Measurements from ENCODE around the gene STARD10.
"Not testable (repeated sequence)": the region's sequence is repeated elsewhere in the genome, so short reads cannot be mapped to it uniquely, and the experiment has no call there.

The STARD10 gene

DNA sequence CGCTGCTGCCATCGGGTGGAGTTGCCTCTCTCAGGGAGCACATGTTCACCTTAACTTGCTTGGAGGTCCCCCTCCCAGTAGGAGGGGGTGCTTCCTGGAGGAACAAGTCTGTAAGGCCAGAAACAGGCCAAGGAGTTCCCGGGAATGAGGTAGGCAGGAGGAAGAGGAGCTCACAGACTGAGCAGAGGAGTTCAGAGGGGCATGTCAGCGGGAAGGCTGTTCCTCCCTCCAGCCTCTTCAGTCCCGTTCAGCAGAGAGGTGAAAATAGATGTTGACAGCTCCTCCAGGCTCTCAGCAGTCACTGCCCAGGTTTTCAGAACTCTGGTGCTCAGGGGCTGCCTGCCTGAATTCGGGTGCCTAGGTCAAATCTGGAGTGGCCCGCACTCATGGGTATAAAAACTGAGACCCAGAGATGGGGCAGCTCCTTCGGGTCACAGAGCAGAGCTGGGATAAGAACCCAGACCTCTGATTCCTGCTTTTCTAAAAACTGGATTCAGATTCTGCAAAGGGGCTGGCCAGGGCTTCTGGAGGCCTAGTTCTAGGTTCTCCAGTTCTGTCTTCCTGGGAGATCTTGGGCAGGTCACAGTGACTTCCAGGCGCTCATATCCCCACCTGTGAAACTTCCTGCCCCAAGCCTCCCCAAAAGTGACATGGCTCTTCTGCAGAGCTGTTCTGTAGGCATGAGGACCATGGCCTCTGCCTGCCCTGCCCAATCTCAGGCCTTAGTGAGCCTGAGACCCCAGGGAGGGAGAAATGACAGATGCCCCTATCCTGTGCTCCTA is 38.6 kb upstream of the STARD10 start:
- no peaks in the 10 kb centered on the region for H3K27me3 ChIP-seq (ENCODE audit: control insufficient read depth, insufficient read depth, low read length)
- peaks cover 7% of the 10 kb centered on the region for H3K36me3 ChIP-seq (ENCODE audit: control insufficient read depth, insufficient read depth, low read length)
- no peaks in the 10 kb centered on the region for H3K9me3 ChIP-seq (ENCODE audit: control insufficient read depth, insufficient read depth, low read length)
- H3K4me3 ChIP-seq (ENCODE audit: low read depth, low read length) = no peak overlapping the region
- H3K9ac ChIP-seq (ENCODE audit: low read depth, low read length) = no peak overlapping the region
- H3K4me1 ChIP-seq (ENCODE audit: control insufficient read depth, insufficient read depth, low read length) = no peaks in the 10 kb centered on the region

- H3K9me3 ChIP-seq (ENCODE audit: control insufficient read depth, insufficient read depth, low read length) = no peaks in the 10 kb centered on the region
- peaks cover 7% of the 10 kb centered on the region for H3K36me3 ChIP-seq (ENCODE audit: control insufficient read depth, insufficient read depth, low read length)
- H3K9ac ChIP-seq (ENCODE audit: low read depth, low read length) = no peak overlapping the region
- H3K4me3 ChIP-seq (ENCODE audit: low read depth, low read length) = no peak overlapping the region
- H3K27me3 ChIP-seq (ENCODE audit: control insufficient read depth, insufficient read depth, low read length) = no peaks in the 10 kb centered on the region
- H3K4me1 ChIP-seq (ENCODE audit: control insufficient read depth, insufficient read depth, low read length) = no peaks in the 10 kb centered on the region
These were observed 37.9 kb upstream of the STARD10 start for GRCh38 chr11:72831521-72832300.

- Histone ChIP-seq H3K4me3 (ENCODE audit: low read depth, low read length) (no peak overlapping the region), H3K27me3 (ENCODE audit: control insufficient read depth, insufficient read depth, low read length) (no peaks in the 10 kb centered on the region), H3K4me1 (ENCODE audit: control insufficient read depth, insufficient read depth, low read length) (no peaks in the 10 kb centered on the region), H3K9ac (ENCODE audit: low read depth, low read length) (no peak overlapping the region), H3K36me3 (ENCODE audit: control insufficient read depth, insufficient read depth, low read length) (peaks cover 7% of the 10 kb centered on the region), H3K9me3 (ENCODE audit: control insufficient read depth, insufficient read depth, low read length) (no peaks in the 10 kb centered on the region)
These were observed 36.2 kb upstream of the STARD10 start for GRCh38 chr11:72829884-72830533.

DNA sequence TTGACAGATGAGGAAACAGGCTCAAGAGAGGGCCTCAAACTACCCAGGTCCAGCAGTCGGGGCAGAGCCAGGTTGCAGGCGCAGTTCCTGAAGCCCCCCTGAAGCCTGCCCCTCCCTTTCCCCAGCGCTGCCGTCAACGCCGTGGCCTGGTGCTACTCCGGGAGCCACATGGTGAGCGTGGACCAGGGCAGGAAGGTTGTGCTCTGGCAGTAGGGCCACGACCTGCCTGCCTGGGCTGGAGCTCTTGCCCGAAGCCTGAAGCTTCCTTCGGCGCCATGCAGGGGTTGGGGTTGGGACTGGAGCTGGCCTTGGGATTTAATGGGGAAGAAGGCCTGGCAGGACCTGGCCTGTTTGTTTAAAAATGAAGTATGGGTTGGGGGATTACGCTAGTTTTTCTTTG is 35.3 kb upstream of the STARD10 start:
- no peaks in the 10 kb centered on the region for H3K4me1 ChIP-seq (ENCODE audit: control insufficient read depth, insufficient read depth, low read length)
- H3K36me3 ChIP-seq (ENCODE audit: control insufficient read depth, insufficient read depth, low read length) = peaks cover 7% of the 10 kb centered on the region
- no peak overlapping the region for H3K9ac ChIP-seq (ENCODE audit: low read depth, low read length)
- H3K9me3 ChIP-seq (ENCODE audit: control insufficient read depth, insufficient read depth, low read length) = no peaks in the 10 kb centered on the region
- H3K4me3 ChIP-seq (ENCODE audit: low read depth, low read length) = no peak overlapping the region
- H3K27me3 ChIP-seq (ENCODE audit: control insufficient read depth, insufficient read depth, low read length) = no peaks in the 10 kb centered on the region

DNA sequence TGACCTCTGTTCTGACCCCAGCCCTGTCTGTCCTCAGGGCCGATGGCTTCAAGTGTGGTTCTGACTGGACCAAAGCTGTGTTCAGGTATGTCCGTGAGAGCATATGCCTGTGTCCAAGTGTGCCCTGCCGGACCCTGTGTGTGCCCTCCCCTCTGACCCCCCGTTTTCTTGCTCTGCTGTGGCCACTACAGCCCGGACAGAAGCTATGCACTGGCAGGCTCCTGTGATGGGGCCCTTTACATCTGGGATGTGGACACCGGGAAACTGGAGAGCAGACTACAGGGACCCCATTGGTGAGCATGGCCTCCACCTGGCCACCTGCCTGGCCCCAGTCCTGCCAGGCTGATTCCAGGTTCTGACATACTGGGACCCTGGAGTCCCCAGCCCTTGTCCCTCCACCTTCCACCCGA is 34.9 kb upstream of the STARD10 start:
- Histone ChIP-seq H3K9me3 (ENCODE audit: control insufficient read depth, insufficient read depth, low read length) (no peaks in the 10 kb centered on the region), H3K4me3 (ENCODE audit: low read depth, low read length) (no peak overlapping the region), H3K36me3 (ENCODE audit: control insufficient read depth, insufficient read depth, low read length) (peaks cover 7% of the 10 kb centered on the region), H3K27me3 (ENCODE audit: control insufficient read depth, insufficient read depth, low read length) (no peaks in the 10 kb centered on the region), H3K9ac (ENCODE audit: low read depth, low read length) (no peak overlapping the region), H3K4me1 (ENCODE audit: control insufficient read depth, insufficient read depth, low read length) (no peaks in the 10 kb centered on the region)

- Histone ChIP-seq H3K9me3 (ENCODE audit: control insufficient read depth, insufficient read depth, low read length) (no peaks in the 10 kb centered on the region), H3K36me3 (ENCODE audit: control insufficient read depth, insufficient read depth, low read length) (peaks cover 7% of the 10 kb centered on the region), H3K9ac (ENCODE audit: low read depth, low read length) (no peak overlapping the region), H3K27me3 (ENCODE audit: control insufficient read depth, insufficient read depth, low read length) (peaks cover 2% of the 10 kb centered on the region), H3K4me1 (ENCODE audit: control insufficient read depth, insufficient read depth, low read length) (no peaks in the 10 kb centered on the region), H3K4me3 (ENCODE audit: low read depth, low read length) (no peak overlapping the region)
These were observed 34.3 kb upstream of the STARD10 start for GRCh38 chr11:72828081-72828567.

- H3K9ac ChIP-seq (ENCODE audit: low read depth, low read length); H3K9me3 ChIP-seq (ENCODE audit: control insufficient read depth, insufficient read depth, low read length); H3K4me1 ChIP-seq (ENCODE audit: control insufficient read depth, insufficient read depth, low read length); H3K36me3 ChIP-seq (ENCODE audit: control insufficient read depth, insufficient read depth, low read length); H3K4me3 ChIP-seq (ENCODE audit: low read depth, low read length); H3K27me3 ChIP-seq (ENCODE audit: control insufficient read depth, insufficient read depth, low read length): not testable (repeated sequence)
These were observed 33.8 kb upstream of the STARD10 start for GRCh38 chr11:72827656-72828055.

DNA sequence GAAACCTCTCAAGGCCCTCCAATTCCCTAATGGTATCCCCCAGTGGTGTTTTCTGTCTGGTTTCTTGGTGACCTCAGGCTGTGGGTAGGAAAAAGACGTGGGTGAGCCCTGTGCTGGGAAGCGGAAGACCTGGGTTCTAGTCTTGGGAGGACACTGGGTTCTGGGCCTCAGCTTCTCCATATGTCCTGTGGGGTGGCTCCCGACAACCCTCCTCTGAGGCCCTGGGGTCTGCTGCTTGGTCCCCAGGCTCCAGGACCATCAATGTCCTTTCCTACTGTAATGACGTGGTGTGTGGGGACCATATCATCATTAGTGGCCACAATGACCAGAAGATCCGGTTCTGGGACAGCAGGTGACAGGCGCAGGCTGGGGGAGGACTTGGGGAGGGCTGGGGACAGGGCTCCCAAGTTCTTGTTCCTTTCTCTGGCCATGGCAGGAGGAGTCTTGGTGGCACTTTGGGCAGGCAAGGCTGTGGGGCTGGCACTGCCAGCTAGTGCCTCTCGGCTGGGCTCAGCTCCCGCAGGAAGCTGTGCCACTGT is 33.2 kb upstream of the STARD10 start:
- no peaks in the 10 kb centered on the region for H3K4me1 ChIP-seq (ENCODE audit: control insufficient read depth, insufficient read depth, low read length)
- no peak overlapping the region for H3K4me3 ChIP-seq (ENCODE audit: low read depth, low read length)
- peaks cover 7% of the 10 kb centered on the region for H3K36me3 ChIP-seq (ENCODE audit: control insufficient read depth, insufficient read depth, low read length)
- H3K27me3 ChIP-seq (ENCODE audit: control insufficient read depth, insufficient read depth, low read length) = peaks cover 8% of the 10 kb centered on the region
- H3K9ac ChIP-seq (ENCODE audit: low read depth, low read length) = no peak overlapping the region
- no peaks in the 10 kb centered on the region for H3K9me3 ChIP-seq (ENCODE audit: control insufficient read depth, insufficient read depth, low read length)

DNA sequence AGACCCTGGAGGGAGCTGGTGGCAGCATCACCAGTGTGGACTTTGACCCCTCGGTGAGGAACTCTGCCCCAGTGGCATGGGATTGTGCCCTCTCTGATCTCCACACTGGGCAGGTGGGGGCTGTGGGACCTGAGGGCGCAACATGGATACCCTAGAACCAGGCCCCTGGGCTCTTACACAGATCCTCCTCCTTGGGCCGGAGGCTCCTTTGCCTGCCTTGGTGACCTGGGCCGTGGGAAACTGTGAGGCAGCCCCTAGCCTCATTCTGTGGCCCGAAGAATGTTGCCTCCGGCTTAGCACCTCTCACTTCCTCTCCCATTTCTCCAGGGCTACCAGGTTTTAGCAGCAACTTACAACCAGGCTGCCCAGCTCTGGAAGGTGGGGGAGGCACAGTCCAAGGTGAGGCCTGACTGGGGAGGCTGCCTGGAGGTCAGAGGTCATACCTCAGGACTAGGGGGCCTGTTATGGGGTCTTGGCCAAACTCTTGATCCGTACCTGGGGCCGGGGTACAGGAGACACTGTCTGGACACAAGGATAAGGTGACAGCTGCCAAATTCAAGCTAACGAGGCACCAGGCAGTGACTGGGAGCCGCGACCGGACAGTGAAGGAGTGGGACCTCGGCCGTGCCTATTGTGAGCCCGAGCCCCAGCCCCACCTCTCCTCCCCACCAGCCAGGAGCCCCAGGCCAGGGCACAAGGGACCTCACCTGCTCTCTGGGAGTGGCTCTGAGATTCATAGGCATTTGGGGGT is 32.5 kb upstream of the STARD10 start:
- no peaks in the 10 kb centered on the region for H3K4me1 ChIP-seq (ENCODE audit: control insufficient read depth, insufficient read depth, low read length)
- H3K9me3 ChIP-seq (ENCODE audit: control insufficient read depth, insufficient read depth, low read length) = no peaks in the 10 kb centered on the region
- H3K27me3 ChIP-seq (ENCODE audit: control insufficient read depth, insufficient read depth, low read length) = peaks cover 8% of the 10 kb centered on the region
- no peak overlapping the region for H3K4me3 ChIP-seq (ENCODE audit: low read depth, low read length)
- H3K9ac ChIP-seq (ENCODE audit: low read depth, low read length) = no peak overlapping the region
- peaks cover 7% of the 10 kb centered on the region for H3K36me3 ChIP-seq (ENCODE audit: control insufficient read depth, insufficient read depth, low read length)

DNA sequence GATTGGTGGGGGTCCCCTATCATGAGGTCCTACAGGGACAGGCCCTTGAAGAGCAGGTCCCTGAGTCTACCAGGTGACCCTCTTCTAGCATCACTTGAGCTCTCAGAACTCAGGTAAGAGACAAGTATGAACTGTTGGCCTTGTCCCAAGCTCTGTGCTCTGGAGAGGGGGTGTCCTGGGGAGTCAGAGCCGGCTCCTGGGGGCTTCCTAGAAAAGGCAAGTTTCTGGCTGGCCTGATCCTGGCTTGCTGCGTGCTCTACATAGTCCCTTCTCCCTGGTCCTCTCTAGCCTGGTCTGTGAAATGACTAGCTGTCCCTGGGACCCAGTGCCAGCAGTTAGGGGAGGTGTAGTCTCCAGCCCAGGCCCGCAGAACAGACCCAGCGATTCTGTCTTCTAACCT is 31.8 kb upstream of the STARD10 start:
- Histone ChIP-seq H3K9ac (ENCODE audit: low read depth, low read length) (no peak overlapping the region), H3K4me1 (ENCODE audit: control insufficient read depth, insufficient read depth, low read length) (no peaks in the 10 kb centered on the region), H3K27me3 (ENCODE audit: control insufficient read depth, insufficient read depth, low read length) (peaks cover 8% of the 10 kb centered on the region), H3K9me3 (ENCODE audit: control insufficient read depth, insufficient read depth, low read length) (no peaks in the 10 kb centered on the region), H3K4me3 (ENCODE audit: low read depth, low read length) (no peak overlapping the region), H3K36me3 (ENCODE audit: control insufficient read depth, insufficient read depth, low read length) (peaks cover 7% of the 10 kb centered on the region)

Measured in iPS-15b (cell line).